HG03460 (cell line): ENCODE results near the gene TRIM39.
"Not testable (repeated sequence)": the region's sequence is repeated elsewhere in the genome, so short reads cannot be mapped to it uniquely, and the experiment has no call there.

Experiments used
- ATAC-seq: cut with Tn5 transposase; IDR thresholded peaks from one replicate; pipeline ENCODE4 v1.9.1; 2021; ENCODE audit not compliant: unreplicated experiment

TRIM39 gene

DNA sequence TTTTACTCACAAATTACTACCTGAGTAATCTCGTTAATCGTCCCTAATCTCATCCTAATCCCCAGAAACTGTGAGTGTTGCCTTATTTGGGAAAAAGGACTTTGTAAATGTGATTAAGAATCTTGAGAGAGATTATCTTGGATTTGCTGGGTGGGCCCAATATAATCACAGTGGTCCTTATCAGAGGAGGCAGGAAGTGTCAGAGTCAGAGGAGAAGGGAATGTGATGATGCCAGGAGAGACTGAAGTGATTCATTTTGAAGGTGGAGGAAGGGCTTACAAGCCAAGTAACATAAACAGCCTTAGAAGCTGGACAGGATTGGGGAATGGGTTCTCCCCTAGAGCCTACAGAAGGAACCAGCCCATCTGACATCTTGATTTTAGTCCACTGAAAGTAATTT, 34.9 kb downstream of the TRIM39 start:
- ATAC-seq: no peak

- ATAC-seq: no peak
Measured at GRCh38 chr6:30363459-30363858, 36.7 kb downstream of the TRIM39 start.

GRCh38 chr6:30364591-30364990, 37.9 kb downstream of the TRIM39 start:
- no peak for ATAC-seq

DNA sequence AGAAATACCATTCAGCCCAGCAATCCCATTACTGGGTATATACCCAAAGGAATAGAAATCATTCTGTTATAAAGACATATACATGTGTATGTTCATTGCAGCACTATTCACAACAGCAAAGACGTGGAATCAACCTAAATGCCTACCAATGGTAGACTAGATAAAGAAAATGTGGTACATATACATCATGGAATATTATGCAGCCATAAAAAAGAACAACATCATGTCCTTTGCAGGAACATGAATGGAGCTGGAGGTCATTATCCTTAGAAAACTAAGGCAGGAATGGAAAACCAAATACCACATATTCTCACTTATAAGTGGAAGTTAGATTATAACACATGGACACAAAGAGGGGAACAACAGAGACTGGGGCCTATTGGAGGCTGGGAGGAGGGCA, 42.6 kb downstream of the TRIM39 start:
- not testable (repeated sequence) for ATAC-seq

DNA sequence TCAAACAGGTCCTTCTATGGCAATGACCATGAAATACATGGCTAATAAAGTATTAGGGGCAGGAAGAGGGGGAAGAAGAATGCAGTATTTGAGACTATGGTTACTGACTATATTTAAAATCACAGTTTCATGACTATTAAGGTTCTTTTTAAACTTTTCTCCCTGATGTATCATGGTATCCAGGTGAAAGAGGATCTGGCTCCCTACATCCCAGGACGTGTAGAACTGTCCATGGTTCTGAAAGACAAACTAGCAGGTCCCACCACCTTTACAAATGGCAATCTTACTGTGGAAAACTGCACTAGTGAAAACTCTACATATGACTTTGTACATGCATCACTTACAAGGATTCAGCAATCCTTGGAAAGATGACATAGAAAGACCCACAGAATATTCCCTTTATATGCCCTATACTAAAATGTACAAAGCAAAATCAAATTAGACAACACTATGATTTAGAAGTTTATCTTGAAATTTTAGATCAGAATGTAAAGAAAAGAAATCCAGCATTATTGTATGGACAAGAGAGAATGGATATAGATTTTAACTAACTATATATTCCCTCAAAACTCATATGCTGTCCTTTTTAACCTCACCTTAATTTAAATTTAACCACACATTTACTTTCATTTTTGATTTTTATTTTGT, 51.7 kb downstream of the TRIM39 start:
- ATAC-seq: no peak

- no peak for ATAC-seq
Measured at GRCh38 chr6:30380464-30380863, 53.7 kb downstream of the TRIM39 start.

DNA sequence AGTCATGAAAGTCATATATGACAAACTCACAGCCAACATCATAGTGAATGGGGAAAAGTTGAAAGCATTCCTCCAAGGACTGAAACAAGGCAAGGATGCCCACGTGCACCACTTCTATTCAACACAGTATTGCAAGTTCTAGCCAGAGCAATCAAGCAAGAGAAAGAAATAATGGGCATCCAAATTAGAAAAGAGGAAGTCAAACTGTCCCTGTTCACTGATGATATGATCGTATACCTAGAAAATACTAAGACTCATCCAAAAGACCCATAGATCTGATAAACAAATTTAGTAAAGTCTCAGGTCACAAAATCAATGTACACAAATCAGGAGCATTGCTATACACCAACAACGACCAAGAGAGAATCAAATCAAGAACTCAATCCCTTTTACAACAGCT, 59.4 kb downstream of the TRIM39 start:
- ATAC-seq: no peak

DNA sequence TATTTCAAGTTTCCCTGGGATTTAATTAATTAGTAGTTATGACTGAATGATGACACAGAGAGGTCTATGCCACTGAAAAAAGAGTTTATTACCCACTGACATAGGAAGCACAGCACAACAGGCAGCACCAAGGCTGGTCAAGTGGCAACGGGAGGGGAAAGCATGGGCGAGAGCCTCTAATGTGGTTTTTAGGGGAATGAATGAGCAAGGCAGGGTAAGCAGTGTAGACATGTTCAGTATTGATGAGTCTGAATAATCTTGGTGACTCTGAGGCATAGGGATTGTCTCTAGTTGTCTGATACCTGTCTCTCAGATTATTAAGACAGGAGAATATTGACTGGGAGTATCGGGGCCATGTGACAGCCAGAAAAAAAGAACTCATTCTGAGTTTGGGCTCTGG, 64.5 kb downstream of the TRIM39 start:
- no peak for ATAC-seq
